Suprapubic skin (tissue), 4 donors: ENCODE results near the gene SAC3D1.

Experiments
- CTCF ChIP-seq, 2 donors: fragments of 200-600 bp in 1 of 2; fragments of 450-650 bp in 1 of 2; sonication (generic) in 1 of 2; IDR thresholded peaks; one replicate each; pipeline ENCODE4 v1.5.1; 2016 to 2019; ENCODE audit warnings: antibody characterized with exemption in 2 of 2, mild to moderate bottlenecking in 1 of 2, moderate library complexity in 1 of 2
- EP300 ChIP-seq: sonication (generic); formaldehyde crosslinking; IDR thresholded peaks from one replicate; pipeline ENCODE4 v1.6.1; 2017; ENCODE audit warnings: antibody characterized with exemption
- POLR2A ChIP-seq, 2 donors: fragments of 450-650 bp; IDR thresholded peaks; one replicate each; pipeline ENCODE4 v1.6.1; 2017; ENCODE audit warnings: antibody characterized with exemption in 2 of 2, mild to moderate bottlenecking in 2 of 2, moderate library complexity in 2 of 2
- POLR2AphosphoS5 ChIP-seq, 3 donors: sonication (generic); formaldehyde crosslinking; IDR thresholded peaks; one replicate each; pipeline ENCODE4 v1.6.1; 2017; ENCODE audit warnings: antibody characterized with exemption in 3 of 3

GRCh38 chr11:65040847-65041622 lies at the start of gene SAC3D1:
- TF ChIP-seq EP300 (no peak), POLR2A (IDR thresholded peaks at IDR 0.05) (no peak), CTCF (IDR thresholded peaks at IDR 0.05) (no peak), POLR2AphosphoS5 (IDR thresholded peaks at IDR 0.05) (no peak)
